OCI-LY3 (cell line): Measurements from ENCODE around the gene CC2D2A.

Experiments
- EZH2phosphoT487 ChIP-seq: fragments of 200-600 bp; shearing (Covaris generic); IDR thresholded peaks from 2 replicates; pipeline ENCODE4 v1.6.1; 2018; ENCODE audit warnings: antibody characterized with exemption, mixed run types, low read depth
- TF ChIP-seq, protein P1 (sequence below): fragments of 200-600, 300-600 bp; sonication (generic); IDR thresholded peaks from 2 replicates; pipeline ENCODE4 v1.5.1; 2014; ENCODE audit warnings: antibody characterized with exemption, low read length, low read depth

- TF ChIP-seq, protein P1, sequence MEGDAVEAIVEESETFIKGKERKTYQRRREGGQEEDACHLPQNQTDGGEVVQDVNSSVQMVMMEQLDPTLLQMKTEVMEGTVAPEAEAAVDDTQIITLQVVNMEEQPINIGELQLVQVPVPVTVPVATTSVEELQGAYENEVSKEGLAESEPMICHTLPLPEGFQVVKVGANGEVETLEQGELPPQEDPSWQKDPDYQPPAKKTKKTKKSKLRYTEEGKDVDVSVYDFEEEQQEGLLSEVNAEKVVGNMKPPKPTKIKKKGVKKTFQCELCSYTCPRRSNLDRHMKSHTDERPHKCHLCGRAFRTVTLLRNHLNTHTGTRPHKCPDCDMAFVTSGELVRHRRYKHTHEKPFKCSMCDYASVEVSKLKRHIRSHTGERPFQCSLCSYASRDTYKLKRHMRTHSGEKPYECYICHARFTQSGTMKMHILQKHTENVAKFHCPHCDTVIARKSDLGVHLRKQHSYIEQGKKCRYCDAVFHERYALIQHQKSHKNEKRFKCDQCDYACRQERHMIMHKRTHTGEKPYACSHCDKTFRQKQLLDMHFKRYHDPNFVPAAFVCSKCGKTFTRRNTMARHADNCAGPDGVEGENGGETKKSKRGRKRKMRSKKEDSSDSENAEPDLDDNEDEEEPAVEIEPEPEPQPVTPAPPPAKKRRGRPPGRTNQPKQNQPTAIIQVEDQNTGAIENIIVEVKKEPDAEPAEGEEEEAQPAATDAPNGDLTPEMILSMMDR = no peak
- TF ChIP-seq EZH2phosphoT487 = no peak
Observed at GRCh38 chr4:15562623-15563022, 92.9 kb downstream of the CC2D2A start.
